Measurements from ENCODE around the gene TSHZ3.

TSHZ3 gene

DNA sequence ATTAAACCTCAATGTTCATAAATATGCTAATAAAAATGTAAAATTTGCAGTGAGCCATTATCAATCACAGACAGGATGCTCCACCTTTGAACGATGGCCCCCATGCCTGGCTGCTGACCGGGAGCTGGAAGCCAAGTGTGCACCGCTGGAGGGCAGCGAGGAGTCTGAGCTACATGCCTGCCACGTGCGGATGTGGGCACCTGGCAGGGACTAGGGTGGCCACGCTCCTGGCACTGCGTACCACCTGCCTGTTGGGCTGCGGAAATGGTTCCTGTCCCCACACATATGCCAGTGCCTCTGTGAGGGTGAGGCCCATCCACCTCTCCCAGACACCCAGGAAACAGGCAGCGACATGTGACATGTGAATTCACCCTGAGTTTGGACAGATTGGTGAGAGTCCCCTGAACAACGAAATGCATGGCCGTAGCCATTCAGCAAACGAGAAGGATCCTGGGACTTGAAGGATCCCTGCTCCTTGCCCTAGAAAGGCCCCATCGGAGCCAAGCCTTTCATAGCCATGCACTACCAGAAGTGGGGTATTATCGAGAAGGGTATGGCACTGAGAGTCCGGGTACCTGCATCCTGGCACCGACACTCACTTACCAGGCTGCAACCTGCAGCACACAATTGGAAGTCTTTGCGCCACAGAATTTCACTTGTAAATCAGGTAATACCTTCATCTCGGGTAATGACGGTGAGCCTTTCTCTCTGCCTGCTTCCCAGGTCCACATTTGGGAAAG lies 35.8 kb downstream of the TSHZ3 start:
- Histone ChIP-seq H3K27me3 (no peaks in the 10 kb centered on the region), H3K4me3 (no peak overlapping the region), H3K27ac (no peak overlapping the region), H3K36me3 (no peaks in the 10 kb centered on the region), H3K4me1 (peaks cover 0 to 7% (median 2%) of the 10 kb centered on the region in 4 donors), H3K9me3 (no peaks in the 10 kb centered on the region)
- TF ChIP-seq, protein P1, sequence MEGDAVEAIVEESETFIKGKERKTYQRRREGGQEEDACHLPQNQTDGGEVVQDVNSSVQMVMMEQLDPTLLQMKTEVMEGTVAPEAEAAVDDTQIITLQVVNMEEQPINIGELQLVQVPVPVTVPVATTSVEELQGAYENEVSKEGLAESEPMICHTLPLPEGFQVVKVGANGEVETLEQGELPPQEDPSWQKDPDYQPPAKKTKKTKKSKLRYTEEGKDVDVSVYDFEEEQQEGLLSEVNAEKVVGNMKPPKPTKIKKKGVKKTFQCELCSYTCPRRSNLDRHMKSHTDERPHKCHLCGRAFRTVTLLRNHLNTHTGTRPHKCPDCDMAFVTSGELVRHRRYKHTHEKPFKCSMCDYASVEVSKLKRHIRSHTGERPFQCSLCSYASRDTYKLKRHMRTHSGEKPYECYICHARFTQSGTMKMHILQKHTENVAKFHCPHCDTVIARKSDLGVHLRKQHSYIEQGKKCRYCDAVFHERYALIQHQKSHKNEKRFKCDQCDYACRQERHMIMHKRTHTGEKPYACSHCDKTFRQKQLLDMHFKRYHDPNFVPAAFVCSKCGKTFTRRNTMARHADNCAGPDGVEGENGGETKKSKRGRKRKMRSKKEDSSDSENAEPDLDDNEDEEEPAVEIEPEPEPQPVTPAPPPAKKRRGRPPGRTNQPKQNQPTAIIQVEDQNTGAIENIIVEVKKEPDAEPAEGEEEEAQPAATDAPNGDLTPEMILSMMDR (IDR thresholded peaks at IDR 0.05) = no peak
- no peak for DNase-seq
- intact Hi-C loops (cut with DNase I; ENCODE audit: low total_unique reads) = no loop called here

DNA sequence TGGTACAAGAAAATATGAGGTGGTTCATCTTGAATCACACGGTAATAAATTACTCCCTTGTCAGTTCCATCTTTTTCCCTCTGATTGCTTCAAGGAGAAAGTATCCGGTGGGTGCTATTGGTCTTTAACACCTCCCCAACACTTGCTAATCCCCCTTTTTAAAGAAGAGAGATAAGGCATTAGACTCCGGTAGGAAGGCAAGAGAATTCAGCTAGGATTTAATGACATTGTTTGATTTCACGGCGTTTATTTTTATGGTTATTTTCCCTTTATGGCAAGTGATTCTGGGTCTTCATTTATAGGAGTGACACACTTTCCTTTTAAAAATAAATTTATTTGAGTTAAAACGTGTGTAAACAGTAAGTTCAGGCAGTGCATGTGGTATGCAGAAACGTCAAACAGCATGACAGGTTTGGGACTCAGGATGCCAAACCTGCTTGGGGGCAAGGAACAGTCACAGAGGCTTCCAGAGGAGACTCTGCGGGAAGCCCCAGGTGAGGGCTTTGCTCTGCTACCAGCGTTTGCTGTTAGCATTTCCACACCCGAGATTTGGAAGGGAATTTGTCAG lies 36.5 kb downstream of the TSHZ3 start:
- Histone ChIP-seq H3K4me3 (no peak overlapping the region), H3K36me3 (no peaks in the 10 kb centered on the region), H3K9me3 (no peaks in the 10 kb centered on the region), H3K27ac (no peak overlapping the region), H3K4me1 (peaks cover 0 to 7% (median 2%) of the 10 kb centered on the region in 4 donors), H3K27me3 (no peaks in the 10 kb centered on the region)
- DNase-seq = no peak
- TF ChIP-seq, protein P1 (IDR thresholded peaks at IDR 0.05) = no peak
- intact Hi-C loops (cut with DNase I; ENCODE audit: low total_unique reads) = no loop called here

DNA sequence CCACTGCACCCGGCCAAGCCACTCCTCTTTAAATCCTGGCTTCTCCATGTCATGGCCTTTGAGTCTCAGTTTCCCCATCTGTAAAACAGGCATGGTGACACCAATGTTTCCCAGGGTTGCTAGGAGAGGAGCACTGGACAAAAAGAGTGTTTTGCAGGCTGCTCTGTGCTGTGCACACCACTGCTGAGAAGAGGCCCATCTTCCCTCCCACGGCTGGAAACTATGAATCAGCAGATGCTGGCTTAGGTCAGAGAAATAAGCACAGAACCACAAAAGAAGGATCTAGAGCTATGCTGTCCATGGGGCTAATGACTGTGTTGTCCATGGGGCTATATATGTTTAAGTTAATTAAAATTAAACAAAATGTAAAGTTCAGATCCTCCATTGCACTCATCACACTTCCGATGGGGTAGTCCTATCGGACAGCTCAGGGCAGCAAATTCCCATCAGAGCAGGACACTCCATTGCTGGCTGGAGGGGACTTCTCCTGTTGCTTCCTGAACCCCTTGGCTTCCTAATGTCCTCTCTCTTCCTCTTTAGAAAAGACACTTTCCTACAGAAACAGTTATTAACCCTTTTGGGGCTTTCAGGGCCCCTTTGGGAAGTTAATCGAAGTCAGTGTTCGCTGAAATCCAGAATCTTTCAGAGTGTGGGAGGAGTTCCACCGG lies 37.1 kb downstream of the TSHZ3 start:
- H3K9me3 ChIP-seq = no peaks in the 10 kb centered on the region
- H3K4me1 ChIP-seq = peaks cover 0 to 6% (median 2%) of the 10 kb centered on the region in 4 donors
- TF ChIP-seq, protein P1 (IDR thresholded peaks at IDR 0.05) = no peak
- no peak overlapping the region for H3K27ac ChIP-seq
- H3K4me3 ChIP-seq = no peak overlapping the region
- H3K27me3 ChIP-seq = no peaks in the 10 kb centered on the region
- DNase-seq = no peak
- intact Hi-C loops (cut with DNase I; ENCODE audit: low total_unique reads) = no loop called here
- H3K36me3 ChIP-seq = no peaks in the 10 kb centered on the region

DNA sequence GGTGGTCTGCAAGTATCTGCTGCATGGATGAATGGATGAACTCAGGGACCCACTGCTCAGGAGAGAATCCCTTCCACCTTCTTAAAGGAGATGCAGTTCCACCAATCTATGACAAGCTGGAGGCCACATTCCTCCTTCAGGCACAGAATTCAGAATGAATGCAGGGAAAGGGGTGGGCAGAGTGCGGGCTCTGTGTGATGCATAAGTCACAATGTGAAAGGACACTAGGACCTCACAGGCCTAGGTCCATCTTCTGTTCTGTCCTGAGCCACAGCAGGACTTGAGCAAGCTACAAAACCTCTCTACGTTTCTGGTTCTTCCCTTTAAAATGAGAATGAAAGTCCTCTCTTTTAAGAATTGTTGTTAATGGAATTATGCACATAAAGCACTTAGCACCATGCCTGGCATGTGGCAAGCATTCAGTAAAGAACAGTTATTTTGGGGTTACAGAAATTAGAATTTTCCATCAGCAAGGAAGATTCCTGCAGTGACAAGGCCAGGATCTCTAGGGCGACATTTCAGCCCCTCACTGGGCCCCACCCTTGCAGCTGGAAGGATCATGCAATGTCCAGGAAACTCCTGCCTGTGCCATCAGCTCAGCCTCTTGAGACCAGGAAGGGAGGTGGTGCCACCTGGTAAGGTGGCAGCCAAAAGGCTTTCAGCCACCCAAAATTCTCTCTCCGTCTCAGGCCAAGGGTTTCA lies 38.7 kb downstream of the TSHZ3 start:
- Histone ChIP-seq H3K27ac (no peak overlapping the region), H3K36me3 (no peaks in the 10 kb centered on the region), H3K9me3 (no peaks in the 10 kb centered on the region), H3K27me3 (no peaks in the 10 kb centered on the region), H3K4me1 (peaks cover 0 to 4% (median 2%) of the 10 kb centered on the region in 4 donors), H3K4me3 (no peak overlapping the region)
- DNase-seq = no peak
- TF ChIP-seq, protein P1 (IDR thresholded peaks at IDR 0.05) = no peak
- intact Hi-C loops (cut with DNase I; ENCODE audit: low total_unique reads) = no loop called here

DNA sequence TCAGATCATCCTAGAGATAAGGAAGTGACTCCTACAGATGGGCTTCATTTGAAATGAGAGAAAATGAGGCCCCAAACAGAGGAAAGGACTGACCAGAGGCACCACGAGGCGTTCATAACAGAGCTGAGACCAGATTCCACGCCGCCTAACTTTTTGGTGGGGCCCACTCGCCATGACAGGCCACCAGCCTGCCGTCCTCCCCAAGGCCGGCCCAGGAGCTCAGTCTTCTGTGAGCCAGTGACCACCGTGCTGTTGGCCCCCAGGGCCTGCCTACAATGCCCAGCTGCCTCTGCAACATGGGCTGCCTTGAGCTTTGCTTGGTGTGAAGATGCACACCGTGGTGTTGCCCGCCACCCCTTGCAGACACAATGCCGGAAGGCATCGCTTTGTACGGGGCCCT lies 40.5 kb downstream of the TSHZ3 start:
- TF ChIP-seq, protein P1 (IDR thresholded peaks at IDR 0.05) = no peak
- Histone ChIP-seq H3K9me3 (no peaks in the 10 kb centered on the region), H3K4me3 (no peak overlapping the region), H3K4me1 (no peaks in the 10 kb centered on the region), H3K36me3 (no peaks in the 10 kb centered on the region), H3K27me3 (no peaks in the 10 kb centered on the region), H3K27ac (no peak overlapping the region)
- no peak for DNase-seq
- intact Hi-C loops (cut with DNase I; ENCODE audit: low total_unique reads) = no loop called here

All from tibial artery (tissue), 4 donors.